ENCODE measurements around the gene HES4. TPM values are rescaled to one million over a fixed set of nuclear protein-coding genes. Genes with fewer than 3 reads are reported as not detected.

HES4 gene
- total RNA-seq, 1 experiment from 2014 or later = 18.5 TPM

- DNase-seq (ENCODE audit: low spot score) = peak; percentile 83
- peak overlapping the region; percentile 98 for H3K27ac ChIP-seq (ENCODE audit: low read depth, low read length, poor library complexity, severe bottlenecking)
- ChIA-PET POLR2A (ENCODE audit: low non-redundant PET) (no interaction called here), CTCF (interaction anchor here (0.9 to 3.0 kb wide), 2 partner anchors 13 to 19 kb away, joined by 3 to 14 read pairs; partner anchors contain the start of gene ISG15)
- peaks cover 18% of the 10 kb centered on the region for H3K4me1 ChIP-seq (ENCODE audit: insufficient read depth, low read length, poor library complexity, severe bottlenecking)
- BruUV-seq (replicated peaks) = TSS peak; percentile 63
- intact Hi-C loops (cut with micrococcal nuclease; ENCODE audit: unreplicated experiment) = loop anchor here (5.0 kb wide), 1 partner anchor 62 kb away; no protein-coding TSS in a partner anchor
- peak overlapping the region; percentile 70 for H3K4me3 ChIP-seq (ENCODE audit: low read depth, low read length, poor library complexity, severe bottlenecking)
- no peaks in the 10 kb centered on the region for H3K36me3 ChIP-seq (ENCODE audit: insufficient read depth, low read length, poor library complexity, severe bottlenecking)
- TF ChIP-seq EZH2 (IDR thresholded peaks at IDR 0.05; ENCODE audit: borderline replicate concordance, low read depth, low read length, poor library complexity, severe bottlenecking) (no peak), CTCF (conservative IDR thresholded peaks at IDR 0.05; ENCODE audit: low read depth, low read length) (no peak)
- no peaks in the 10 kb centered on the region for H3K27me3 ChIP-seq (replicated peaks; ENCODE audit: insufficient read depth, low read depth, low read length, poor library complexity)
- no peaks in the 10 kb centered on the region for H3K9me3 ChIP-seq (ENCODE audit: low read depth, low read length, poor library complexity, severe bottlenecking)
Observed at GRCh38 chr1:1000357-1001056, 610 bp upstream of the HES4 start.

GRCh38 chr1:998995-999724 lies 737 bp downstream of the HES4 start:
- Histone ChIP-seq H3K36me3 (ENCODE audit: insufficient read depth, low read length, poor library complexity, severe bottlenecking) (no peaks in the 10 kb centered on the region), H3K4me3 (ENCODE audit: low read depth, low read length, poor library complexity, severe bottlenecking) (peak overlapping the region; percentile 70), H3K9me3 (ENCODE audit: low read depth, low read length, poor library complexity, severe bottlenecking) (no peaks in the 10 kb centered on the region), H3K4me1 (ENCODE audit: insufficient read depth, low read length, poor library complexity, severe bottlenecking) (peaks cover 12% of the 10 kb centered on the region), H3K27me3 (replicated peaks; ENCODE audit: insufficient read depth, low read depth, low read length, poor library complexity) (no peaks in the 10 kb centered on the region), H3K27ac (ENCODE audit: low read depth, low read length, poor library complexity, severe bottlenecking) (peak overlapping the region; percentile 98)
- TF ChIP-seq EZH2 (IDR thresholded peaks at IDR 0.05; ENCODE audit: borderline replicate concordance, low read depth, low read length, poor library complexity, severe bottlenecking) (no peak), CTCF (conservative IDR thresholded peaks at IDR 0.05; ENCODE audit: low read depth, low read length) (no peak)
- intact Hi-C loops (cut with micrococcal nuclease; ENCODE audit: unreplicated experiment) = no loop called here
- TSS peak; percentile 75 for BruUV-seq (replicated peaks)
- ChIA-PET POLR2A (ENCODE audit: low non-redundant PET) (interaction anchor here (0.6 kb wide), 1 partner anchor 57 kb away, joined by 6 read pairs; no protein-coding TSS in a partner anchor), CTCF (interaction anchor here (0.8 kb wide), 1 partner anchor 57 kb away, joined by 5 read pairs; no protein-coding TSS in a partner anchor)
- DNase-seq (ENCODE audit: low spot score) = no peak

GRCh38 chr1:998745-998994 lies 1.2 kb downstream of the HES4 start:
- CTCF ChIA-PET = no interaction called here
- TF ChIP-seq CTCF (conservative IDR thresholded peaks at IDR 0.05; ENCODE audit: low read depth, low read length) (no peak), EZH2 (IDR thresholded peaks at IDR 0.05; ENCODE audit: borderline replicate concordance, low read depth, low read length, poor library complexity, severe bottlenecking) (no peak)

More at GRCh38 chr1:998745-998994, 1.2 kb downstream of the HES4 start:
- Histone ChIP-seq H3K4me3 (ENCODE audit: low read depth, low read length, poor library complexity, severe bottlenecking) (peak overlapping the region; percentile 70), H3K27ac (ENCODE audit: low read depth, low read length, poor library complexity, severe bottlenecking) (peak overlapping the region; percentile 42), H3K4me1 (ENCODE audit: insufficient read depth, low read length, poor library complexity, severe bottlenecking) (peaks cover 12% of the 10 kb centered on the region), H3K36me3 (ENCODE audit: insufficient read depth, low read length, poor library complexity, severe bottlenecking) (no peaks in the 10 kb centered on the region), H3K9me3 (ENCODE audit: low read depth, low read length, poor library complexity, severe bottlenecking) (no peaks in the 10 kb centered on the region), H3K27me3 (replicated peaks; ENCODE audit: insufficient read depth, low read depth, low read length, poor library complexity) (no peaks in the 10 kb centered on the region)
- BruUV-seq (replicated peaks) = no TSS peak
- POLR2A ChIA-PET (ENCODE audit: low non-redundant PET) = no interaction called here
- intact Hi-C loops (cut with micrococcal nuclease; ENCODE audit: unreplicated experiment) = no loop called here
- DNase-seq (ENCODE audit: low spot score) = peak; percentile 60

Data from A673 (cell line).